Smooth muscle cell (in vitro differentiated cells): ENCODE measurements around the gene ADGRV1. TPM values are rescaled to one million over a fixed set of nuclear protein-coding genes. Genes with fewer than 3 reads are reported as not detected.

Source experiments
- DNase-seq: peaks from one replicate; lab custom pipeline; 2025; ENCODE audit not compliant: unreplicated experiment; lab: John Stamatoyannopoulos, UW
- H2AFZ ChIP-seq: fragments of 200-600 bp; sonication (generic); 2 replicates; pipeline ENCODE4 v1.6.0; 2016; ENCODE audit warnings: antibody characterized with exemption, low read depth, mild to moderate bottlenecking
- H3F3A ChIP-seq: fragments of 200-600 bp; sonication (generic); 2 replicates; pipeline ENCODE4 v1.6.0; 2017; ENCODE audit warnings: antibody characterized with exemption, low read depth
- H3K27ac ChIP-seq: fragments of 200-600 bp; sonication (generic); 2 replicates; pipeline ENCODE4 v1.5.1; 2016; ENCODE audit warnings: low read depth, mild to moderate bottlenecking
- H3K27me3 ChIP-seq: fragments of 200-600 bp; sonication (generic); 2 replicates; pipeline ENCODE4 v1.6.1; 2016; ENCODE audit warnings: low read depth, mild to moderate bottlenecking
- H3K36me3 ChIP-seq: fragments of 200-600 bp; sonication (generic); 2 replicates; pipeline ENCODE4 v1.5.1; 2016; ENCODE audit warnings: low read depth
- H3K4me1 ChIP-seq: fragments of 200-600 bp; sonication (generic); 2 replicates; pipeline ENCODE4 v1.5.1; 2016; ENCODE audit warnings: low read depth
- H3K4me2 ChIP-seq: fragments of 200-600 bp; sonication (generic); 2 replicates; pipeline ENCODE4 v1.6.0; 2016; ENCODE audit warnings: mild to moderate bottlenecking
- H3K4me3 ChIP-seq: fragments of 200-600 bp; sonication (generic); 2 replicates; pipeline ENCODE4 v1.5.1; 2016; ENCODE audit warnings: mild to moderate bottlenecking
- H3K79me2 ChIP-seq: fragments of 200-600 bp; sonication (generic); 2 replicates; pipeline ENCODE4 v1.6.0; 2016; ENCODE audit warnings: low read depth, mild to moderate bottlenecking
- H3K9ac ChIP-seq: fragments of 200-600 bp; sonication (generic); 2 replicates; pipeline ENCODE4 v1.6.0; 2016; ENCODE audit warnings: low read depth
- H3K9me3 ChIP-seq: fragments of 200-600 bp; sonication (generic); replicated peaks from 2 replicates; pipeline ENCODE4 v1.5.1; 2016; ENCODE audit warnings: low read depth
- H4K20me1 ChIP-seq: fragments of 200-600 bp; sonication (generic); 2 replicates; pipeline ENCODE4 v1.6.0; 2016; ENCODE audit warnings: low read depth
- CTCF ChIP-seq: fragments of 200-600 bp; sonication (generic); IDR thresholded peaks from 2 replicates; pipeline ENCODE4 v1.5.1; 2017; ENCODE audit warnings: borderline replicate concordance, mild to moderate bottlenecking, antibody characterized with exemption; ENCODE audit not compliant: insufficient read depth, poor library complexity, severe bottlenecking
- WGBS: methylation state at CpG from one replicate; pipeline ENCODE4 v1.1.7; 2016; ENCODE audit warnings: low lambda C conversion rate; 5-methylcytosine and 5-hydroxymethylcytosine counted together
- polyA plus RNA-seq: library from polyadenylated mRNA; unstranded; fragments of >200 nt; fragmentation: Nextera tagmentation; extraction: Ambion mirVana; gene quantifications from 2 replicates; pipeline ENCODE4 v1.2.1, GENCODE V29; 2016
- total RNA-seq: library from RNA; depleted of rRNA; stranded (reverse); fragments of >200 nt; gene quantifications from 2 replicates; pipeline ENCODE4 v1.2.3, GENCODE V29; 2014

Gene ADGRV1
- total and polyA plus RNA-seq, 2 experiments from 2014 or later = 16.8 to 17.7 TPM

- DNase-seq = no peak
Observed at GRCh38 chr5:90888511-90889324, 330.1 kb downstream of the ADGRV1 start.

GRCh38 chr5:90889325-90889600 is 330.7 kb downstream of the ADGRV1 start:
- Histone ChIP-seq H3F3A (no peaks in the 10 kb centered on the region), H3K36me3 (no peaks in the 10 kb centered on the region), H2AFZ (no peak overlapping the region), H3K27me3 (no peaks in the 10 kb centered on the region), H3K9ac (no peak overlapping the region), H3K4me1 (peaks cover 14% of the 10 kb centered on the region), H3K4me3 (no peak overlapping the region), H3K79me2 (no peaks in the 10 kb centered on the region), H3K9me3 (no peaks in the 10 kb centered on the region), H3K27ac (no peak overlapping the region), H3K4me2 (no peak overlapping the region), H4K20me1 (no peaks in the 10 kb centered on the region)
- no peak for DNase-seq
- TF ChIP-seq CTCF = no peak

More at GRCh38 chr5:90888511-90889324, 330.1 kb downstream of the ADGRV1 start:
- TF ChIP-seq CTCF = no peak
- Histone ChIP-seq H3K27me3 (no peaks in the 10 kb centered on the region), H3K9me3 (no peaks in the 10 kb centered on the region), H2AFZ (no peak overlapping the region), H3K27ac (no peak overlapping the region), H3K9ac (no peak overlapping the region), H3K79me2 (no peaks in the 10 kb centered on the region), H3K4me1 (peaks cover 14% of the 10 kb centered on the region), H4K20me1 (no peaks in the 10 kb centered on the region), H3K4me2 (no peak overlapping the region), H3K4me3 (no peak overlapping the region), H3K36me3 (no peaks in the 10 kb centered on the region), H3F3A (no peaks in the 10 kb centered on the region)
- 81% methylated on average over 1 of the region's 1 CpG for WGBS

DNA sequence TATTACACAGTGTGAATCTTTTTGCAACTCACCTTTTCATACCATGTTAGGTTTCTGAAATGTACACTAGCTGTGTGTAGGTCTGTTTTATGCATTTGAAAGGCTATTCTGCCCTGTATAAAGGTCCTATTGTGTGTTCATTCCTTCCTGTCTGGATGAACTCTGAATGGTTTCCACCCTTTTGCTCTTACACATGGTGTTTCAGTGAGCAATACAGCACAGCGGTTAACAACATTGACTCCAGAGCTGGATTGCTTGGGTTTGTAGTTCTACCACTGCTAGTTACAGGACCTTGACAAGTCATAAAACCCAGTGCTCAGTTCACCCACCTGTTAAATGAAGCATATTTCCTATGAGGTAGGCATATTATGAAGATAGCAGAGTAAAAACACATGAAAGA is 331.6 kb downstream of the ADGRV1 start:
- Histone ChIP-seq H3K36me3 (no peaks in the 10 kb centered on the region), H3K27ac (no peak overlapping the region), H3K4me1 (peaks cover 14% of the 10 kb centered on the region), H3F3A (no peaks in the 10 kb centered on the region), H3K27me3 (no peaks in the 10 kb centered on the region), H4K20me1 (no peaks in the 10 kb centered on the region), H3K9me3 (no peaks in the 10 kb centered on the region), H3K4me3 (no peak overlapping the region), H3K79me2 (no peaks in the 10 kb centered on the region), H3K9ac (no peak overlapping the region), H3K4me2 (no peak overlapping the region), H2AFZ (no peak overlapping the region)
- no peak for DNase-seq
- 97% methylated on average over 1 of the region's 1 CpG for WGBS
- no peak for TF ChIP-seq CTCF

GRCh38 chr5:90894866-90895420 is 336.3 kb downstream of the ADGRV1 start:
- DNase-seq = no peak
- Histone ChIP-seq H3F3A (no peaks in the 10 kb centered on the region), H3K36me3 (no peaks in the 10 kb centered on the region), H3K79me2 (no peaks in the 10 kb centered on the region), H3K27me3 (no peaks in the 10 kb centered on the region), H3K9me3 (no peaks in the 10 kb centered on the region), H3K9ac (no peak overlapping the region), H4K20me1 (no peaks in the 10 kb centered on the region), H2AFZ (peak overlapping the region; percentile 24), H3K4me3 (no peak overlapping the region), H3K27ac (no peak overlapping the region), H3K4me1 (peaks cover 3% of the 10 kb centered on the region), H3K4me2 (no peak overlapping the region)
- no peak for TF ChIP-seq CTCF
- WGBS = 71% methylated on average over 2 of the region's 2 CpGs
